Sigmoid colon (tissue), 4 donors: ENCODE data around the gene HMCN1.

Experiments
- CTCF ChIP-seq, 4 experiments: fragments of 450-650 bp in 3 of 4; fragments of 200-600 bp in 1 of 4; IDR thresholded peaks; one replicate each; pipeline ENCODE4 v1.5.1; 2016 to 2019; ENCODE audit warnings: antibody characterized with exemption in 4 of 4, mild to moderate bottlenecking in 3 of 4, moderate library complexity in 2 of 4
- EP300 ChIP-seq, 4 donors: sonication (generic); formaldehyde crosslinking; IDR thresholded peaks; one replicate each; pipeline ENCODE4 v1.6.1; 2017; ENCODE audit warnings: antibody characterized with exemption in 4 of 4

GRCh38 chr1:185741551-185741950 lies 7.4 kb downstream of the HMCN1 start:
- TF ChIP-seq CTCF (IDR thresholded peaks at IDR 0.05) (no peak), EP300 (IDR thresholded peaks at IDR 0.05) (no peak)
